LNCaP clone FGC (cell line): ENCODE data around the gene GRAP2.
A peak's percentile ranks its signal among the peaks of the same experiment; 100 is the strongest.

Experiments
- DNase-seq: peaks from one replicate; pipeline ENCODE4 v3.0.0-alpha.2; 2011; ENCODE audit warnings: low read depth
- H3K4me3 ChIP-seq: 2 replicates; pipeline ENCODE4 v1.5.1; 2011; ENCODE audit warnings: mild to moderate bottlenecking, low read depth, low read length, control low read depth
- TF ChIP-seq, protein P1 (sequence below): IDR thresholded peaks from 2 replicates; pipeline ENCODE4 v1.5.1; 2012; ENCODE audit warnings: mild to moderate bottlenecking; ENCODE audit not compliant: control insufficient read depth, insufficient read depth; ENCODE audit errors: extremely low read depth

The GRAP2 gene

DNA sequence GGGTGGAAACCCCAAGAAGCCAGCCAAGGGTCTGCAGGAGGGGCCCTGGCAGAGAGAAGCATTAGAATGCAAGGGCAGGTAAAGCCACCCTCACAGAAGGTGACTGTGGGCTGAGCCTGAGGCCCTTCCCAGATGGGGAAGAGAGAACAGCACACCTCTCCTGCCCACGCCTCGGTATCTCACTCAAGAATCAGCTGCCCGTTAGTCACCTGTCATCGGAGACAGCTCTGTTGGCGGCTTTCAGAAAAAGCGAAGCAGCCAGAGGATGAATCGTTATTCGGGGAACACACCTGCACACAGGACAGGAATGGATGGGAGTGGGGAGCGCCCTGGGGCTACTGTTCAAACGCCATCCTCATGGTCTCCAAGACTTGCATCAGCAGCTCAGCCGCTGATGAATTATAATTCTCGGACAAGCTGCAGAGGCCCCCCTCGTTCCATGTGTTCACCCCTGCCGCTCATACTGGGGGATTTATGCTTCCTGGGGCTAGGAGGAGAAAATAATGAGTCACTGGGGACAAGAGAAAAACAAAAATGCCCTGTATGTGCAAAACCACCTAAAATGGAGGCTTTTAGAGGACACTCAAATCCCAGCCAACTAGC lies 37.7 kb downstream of the GRAP2 start:
- no peak overlapping the region for H3K4me3 ChIP-seq
- no peak for DNase-seq
- TF ChIP-seq, protein P1, sequence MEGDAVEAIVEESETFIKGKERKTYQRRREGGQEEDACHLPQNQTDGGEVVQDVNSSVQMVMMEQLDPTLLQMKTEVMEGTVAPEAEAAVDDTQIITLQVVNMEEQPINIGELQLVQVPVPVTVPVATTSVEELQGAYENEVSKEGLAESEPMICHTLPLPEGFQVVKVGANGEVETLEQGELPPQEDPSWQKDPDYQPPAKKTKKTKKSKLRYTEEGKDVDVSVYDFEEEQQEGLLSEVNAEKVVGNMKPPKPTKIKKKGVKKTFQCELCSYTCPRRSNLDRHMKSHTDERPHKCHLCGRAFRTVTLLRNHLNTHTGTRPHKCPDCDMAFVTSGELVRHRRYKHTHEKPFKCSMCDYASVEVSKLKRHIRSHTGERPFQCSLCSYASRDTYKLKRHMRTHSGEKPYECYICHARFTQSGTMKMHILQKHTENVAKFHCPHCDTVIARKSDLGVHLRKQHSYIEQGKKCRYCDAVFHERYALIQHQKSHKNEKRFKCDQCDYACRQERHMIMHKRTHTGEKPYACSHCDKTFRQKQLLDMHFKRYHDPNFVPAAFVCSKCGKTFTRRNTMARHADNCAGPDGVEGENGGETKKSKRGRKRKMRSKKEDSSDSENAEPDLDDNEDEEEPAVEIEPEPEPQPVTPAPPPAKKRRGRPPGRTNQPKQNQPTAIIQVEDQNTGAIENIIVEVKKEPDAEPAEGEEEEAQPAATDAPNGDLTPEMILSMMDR = no peak

- no peak overlapping the region for H3K4me3 ChIP-seq
- TF ChIP-seq, protein P1 = no peak
- DNase-seq = no peak
These were observed 38.9 kb downstream of the GRAP2 start for GRCh38 chr22:39939830-39940229.

GRCh38 chr22:39940757-39941305 lies 39.9 kb downstream of the GRAP2 start:
- DNase-seq = no peak
- TF ChIP-seq, protein P1 = 0 out of 2 replicates have a peak, but pooled peaks have one; percentile 6
- no peak overlapping the region for H3K4me3 ChIP-seq

- H3K4me3 ChIP-seq = no peak overlapping the region
- TF ChIP-seq, protein P1 = no peak
- no peak for DNase-seq
These were observed 40.7 kb downstream of the GRAP2 start for GRCh38 chr22:39941601-39942000.

- TF ChIP-seq, protein P1 = no peak
- DNase-seq = no peak
- no peak overlapping the region for H3K4me3 ChIP-seq
These were observed 41.8 kb downstream of the GRAP2 start for GRCh38 chr22:39942439-39943230.

GRCh38 chr22:39943337-39943736 lies 42.5 kb downstream of the GRAP2 start:
- no peak for DNase-seq
- H3K4me3 ChIP-seq = no peak overlapping the region
- TF ChIP-seq, protein P1 = no peak
